ENCODE results near the gene ITPKB.

Gene ITPKB

DNA sequence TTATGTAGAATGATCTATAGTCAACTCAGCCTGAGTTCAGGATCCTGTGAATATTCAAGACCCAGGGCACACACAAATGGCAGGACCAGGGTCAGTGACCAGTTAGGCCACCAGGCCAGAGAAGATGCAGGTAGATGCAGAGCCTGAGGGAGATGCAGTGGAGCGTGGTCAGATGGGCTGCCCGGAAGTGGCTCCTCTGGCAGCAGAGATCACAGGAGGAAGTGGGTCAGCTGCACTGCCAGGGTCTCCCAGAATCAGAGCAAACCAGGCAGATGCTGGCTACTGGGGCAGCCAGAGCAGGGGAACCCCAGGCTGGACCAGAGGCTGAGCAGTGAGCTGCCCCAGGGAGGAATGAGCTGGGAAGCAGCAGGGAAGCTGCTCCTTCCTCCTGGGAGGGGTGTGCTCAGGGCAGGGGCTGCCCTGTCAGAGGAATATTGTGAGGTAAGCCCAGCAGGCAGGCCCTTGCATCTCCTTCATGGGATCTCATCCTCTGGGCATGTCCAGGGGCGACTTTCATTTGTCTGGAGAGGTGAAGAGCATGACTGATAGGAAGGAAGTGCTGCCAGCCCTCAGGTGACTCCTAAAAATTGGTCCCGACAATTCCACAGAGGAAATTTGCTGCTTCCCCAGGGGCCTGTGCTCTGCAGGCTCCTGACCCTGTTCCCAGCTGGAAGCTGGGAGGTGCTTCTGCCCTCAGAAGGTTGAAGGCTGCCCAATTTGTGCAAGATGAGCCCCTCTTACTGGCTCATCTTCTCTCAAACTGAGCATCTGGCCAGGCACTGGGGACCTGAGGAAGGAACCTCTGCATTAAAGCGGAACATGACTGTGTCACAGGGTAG is 141.2 kb downstream of the ITPKB start:
- no peak for DNase-seq

DNA sequence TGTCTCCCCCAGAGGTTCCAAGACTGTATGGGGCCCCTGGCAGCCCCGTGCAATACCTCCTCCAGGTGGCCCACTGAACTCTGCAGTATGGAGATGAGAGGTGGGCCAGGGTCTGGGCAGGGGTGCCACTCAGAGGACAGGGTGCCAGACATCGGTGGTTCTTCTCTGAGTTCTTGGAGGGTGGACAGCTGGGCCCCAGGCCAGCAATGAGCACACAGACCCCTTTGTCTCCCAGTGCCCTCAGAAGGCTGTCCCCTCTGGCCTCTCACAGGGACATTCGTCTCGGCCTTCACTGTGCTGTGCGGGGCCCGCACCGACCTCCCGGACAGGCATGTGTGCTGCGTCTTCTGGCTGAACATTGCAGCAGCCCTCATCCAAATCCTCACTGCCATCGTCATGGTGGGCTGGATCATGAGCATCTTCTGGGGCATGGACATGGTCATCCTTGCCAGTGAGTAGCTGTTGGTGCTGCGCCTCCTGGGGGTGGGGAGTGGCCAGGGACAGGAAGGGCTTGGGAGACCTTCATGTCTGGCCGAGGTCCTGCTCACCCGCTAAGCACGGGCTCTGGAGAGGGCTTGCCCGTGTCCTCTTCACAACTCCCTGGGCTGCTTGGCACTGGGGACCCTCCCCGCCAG is 142.4 kb downstream of the ITPKB start:
- no peak for DNase-seq

DNA sequence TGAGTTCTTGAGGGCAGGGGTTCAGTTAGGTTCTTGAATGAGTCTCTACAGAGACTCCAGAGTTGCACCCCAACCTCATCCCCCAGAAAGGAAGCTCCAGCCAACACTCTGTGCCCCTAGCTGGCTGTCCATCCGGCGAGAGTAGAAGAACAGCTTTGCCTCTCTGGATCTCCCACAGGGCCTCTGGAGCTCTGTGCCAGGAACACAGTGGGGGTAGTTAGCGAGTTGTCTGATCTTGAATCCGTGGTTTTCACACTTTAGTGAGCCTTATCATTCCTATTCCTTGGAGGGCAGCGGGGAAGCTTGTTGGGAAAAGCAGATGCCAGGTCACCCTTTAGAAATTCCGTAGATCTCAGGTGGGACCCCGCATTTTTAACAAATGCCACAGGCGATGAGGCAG is 145.5 kb downstream of the ITPKB start:
- DNase-seq: no peak

DNA sequence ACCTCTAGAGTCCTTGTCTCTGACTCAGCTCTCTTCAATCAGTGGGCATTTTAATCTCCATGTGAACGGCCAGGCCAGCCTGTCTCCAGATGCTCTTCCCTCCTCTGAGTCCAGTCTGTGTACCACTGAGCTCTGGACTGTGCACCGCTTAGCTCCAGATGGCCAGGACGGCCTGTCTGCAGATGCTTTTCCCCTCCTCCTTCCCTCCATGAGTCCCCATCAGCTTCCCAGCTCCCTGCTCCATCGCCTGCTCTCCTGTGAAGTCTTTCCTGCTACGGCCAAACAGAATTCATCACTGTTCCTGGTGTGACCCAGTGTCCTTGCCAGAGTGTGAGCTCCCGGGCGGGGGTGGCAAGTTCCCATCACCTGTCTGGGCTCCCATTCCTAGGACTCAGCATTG is 148.5 kb downstream of the ITPKB start:
- DNase-seq: no peak

DNA sequence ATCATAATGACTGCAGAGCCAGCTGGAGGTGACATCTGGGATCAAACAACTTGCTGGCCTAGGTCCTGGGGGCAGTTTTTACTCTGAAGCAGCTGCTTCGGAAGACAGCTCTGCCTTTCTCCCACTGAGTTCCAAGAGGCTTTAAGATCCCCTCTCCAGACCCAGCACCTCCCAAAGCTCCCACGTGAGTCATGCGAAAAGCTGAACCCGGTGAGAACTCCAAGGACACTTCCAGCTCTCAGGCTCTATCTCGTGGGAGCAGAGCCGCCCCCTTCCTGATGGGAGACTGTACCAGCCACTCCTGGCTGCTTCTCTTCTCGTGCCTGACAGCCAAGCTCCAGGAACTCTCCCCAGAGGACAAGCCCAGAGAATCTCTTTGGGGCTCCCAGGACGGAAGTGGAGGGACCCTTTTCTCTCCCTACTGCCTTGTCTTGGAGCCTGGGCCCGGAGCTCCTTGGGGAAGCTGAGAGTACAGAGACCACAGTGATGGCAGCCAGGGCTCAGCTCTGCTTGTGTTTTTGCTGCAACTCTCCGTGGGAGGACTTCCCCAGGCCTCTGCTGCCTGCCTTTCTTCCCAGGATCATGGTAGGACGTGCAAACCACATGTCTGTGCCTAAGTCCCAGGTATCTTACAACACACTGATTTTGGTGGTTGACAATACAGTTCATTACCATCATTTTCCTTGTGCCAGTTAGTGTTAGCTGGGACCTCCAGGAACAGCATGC is 149.9 kb downstream of the ITPKB start:
- no peak for DNase-seq

DNA sequence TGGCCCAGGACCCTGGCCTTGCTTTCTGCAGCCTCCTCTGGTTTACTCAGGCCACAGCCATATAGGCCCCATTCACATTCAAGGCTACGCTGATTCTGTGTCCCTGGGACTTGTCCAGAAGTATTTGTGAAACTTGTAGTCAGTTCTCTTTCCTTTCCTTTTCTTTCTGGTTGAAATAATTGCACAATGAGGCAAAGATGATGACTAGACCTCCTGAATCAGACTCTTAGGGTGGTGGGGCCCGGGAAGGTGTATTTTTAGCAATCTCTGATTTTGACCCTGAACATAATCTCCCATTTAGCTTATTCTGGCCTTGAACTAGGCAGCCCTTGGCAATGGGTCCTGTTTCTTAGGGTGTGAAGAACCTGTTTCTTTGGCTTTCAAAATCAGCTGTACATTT is 150.6 kb downstream of the ITPKB start:
- no peak for DNase-seq

DNA sequence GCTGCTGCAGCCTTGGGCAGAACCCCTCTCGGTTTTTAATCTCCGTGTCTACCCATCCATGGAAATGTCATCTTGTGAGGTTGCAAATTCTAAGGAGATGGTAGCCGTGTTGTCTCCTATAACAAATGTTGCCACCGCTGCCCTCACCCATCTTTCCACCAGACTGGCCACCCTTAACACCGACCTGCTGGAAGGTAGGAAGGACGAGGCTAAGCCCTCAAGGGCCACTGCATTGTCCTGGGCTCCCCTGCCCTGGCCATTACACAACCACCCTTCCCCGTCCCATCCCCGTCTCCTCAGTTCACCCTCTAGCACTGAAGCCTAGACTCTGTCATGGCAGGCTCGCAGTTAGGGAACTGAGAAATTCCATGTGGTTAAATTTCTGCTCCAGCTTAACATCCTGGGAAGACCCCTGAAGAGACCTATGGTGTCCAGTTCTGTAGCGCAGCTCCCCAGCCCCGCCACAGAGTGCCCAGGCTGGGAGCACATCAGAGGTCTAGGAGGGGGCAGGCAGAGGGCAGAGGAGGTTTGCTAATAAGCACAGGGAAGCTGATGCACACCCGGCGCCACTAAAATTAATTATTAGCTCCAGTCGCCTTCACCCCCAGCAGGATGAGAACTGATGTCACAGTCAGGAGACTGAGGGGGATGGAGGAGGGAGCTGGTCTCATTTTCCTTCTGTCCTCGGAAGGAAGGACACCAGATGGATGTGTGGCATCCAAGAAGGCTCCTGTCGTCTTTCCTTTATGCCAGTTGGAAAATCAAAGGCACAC is 152.2 kb downstream of the ITPKB start:
- no peak for DNase-seq

DNA sequence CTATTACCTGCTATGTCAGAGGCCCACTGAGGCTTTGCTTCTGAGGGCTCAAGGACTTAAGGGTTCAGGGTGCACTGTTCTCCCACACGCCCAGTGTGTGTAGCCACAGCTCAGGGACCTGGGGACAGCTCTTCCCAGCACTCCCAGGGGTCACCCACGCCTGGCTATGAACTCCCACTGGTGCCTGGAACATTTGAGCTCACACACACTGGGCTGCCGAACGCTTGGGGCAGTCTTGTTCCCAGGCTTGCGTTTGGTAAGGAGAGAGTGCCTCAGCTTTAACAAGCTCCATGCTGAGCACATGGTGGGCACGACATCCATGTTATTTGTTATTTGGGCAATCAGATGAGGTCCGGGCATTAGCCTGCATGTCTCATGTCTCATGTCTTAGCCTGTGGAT is 153.0 kb downstream of the ITPKB start:
- no peak for DNase-seq

DNA sequence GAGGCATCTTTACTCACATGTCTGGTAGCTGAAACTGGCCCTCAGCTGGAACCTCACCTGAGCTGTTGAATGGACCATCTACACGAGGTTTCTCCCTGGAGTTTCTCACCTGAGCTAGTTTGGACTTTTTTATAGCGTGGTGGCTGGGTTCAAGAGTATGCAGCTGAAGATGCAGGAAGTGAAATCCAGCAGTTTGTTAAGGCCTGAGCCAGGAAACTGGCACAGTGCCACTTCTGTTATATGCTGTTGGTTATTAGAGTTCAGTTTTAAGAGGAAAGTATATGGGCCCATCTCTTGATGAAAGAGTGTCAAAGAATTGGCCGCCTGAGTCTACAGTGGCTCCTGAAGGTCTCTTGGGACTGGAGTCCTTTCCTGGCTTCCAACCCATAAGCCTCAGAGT is 154.9 kb downstream of the ITPKB start:
- DNase-seq: no peak

DNA sequence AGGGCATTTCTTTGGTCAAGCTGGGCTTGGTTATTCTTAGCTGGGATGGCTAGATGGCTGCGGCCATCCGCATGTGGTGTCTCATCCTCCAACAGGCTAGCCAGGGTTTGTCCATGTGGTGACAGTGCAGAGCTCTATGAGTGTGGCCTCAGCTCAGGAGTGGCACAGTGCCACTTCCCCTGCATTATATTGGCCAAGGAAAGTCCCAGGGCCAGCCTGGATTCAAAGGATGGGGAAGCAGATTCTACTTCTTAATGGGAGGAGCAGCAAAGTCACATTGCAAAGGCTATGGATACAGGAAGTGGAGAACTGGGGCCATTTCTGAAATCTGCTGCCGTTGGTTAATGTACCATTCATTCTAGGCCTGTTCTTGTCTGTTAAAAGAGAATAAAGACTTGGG is 156.1 kb downstream of the ITPKB start:
- no peak for DNase-seq

All from NCI-H345 (cell line).